Stimulated activated memory B cell treated with anti-CD40 and anti-IgM and Interleukin-4, amounts not matched to agents 10 μg/mL and 1 μg/mL and 100 μg/mL, for 72 hours (primary cell): ENCODE measurements around the gene COPE.
A peak's percentile ranks its signal among the peaks of the same experiment; 100 is the strongest.
"Not testable (repeated sequence)": the region's sequence is repeated elsewhere in the genome, so short reads cannot be mapped to it uniquely, and the experiment has no call there.

Experiments used
- ATAC-seq: fragments of 150-1000 bp; cut with Tn5 transposase; 2 replicates; pipeline ENCODE4 v1.10.0; 2021
- H3K27ac Mint-ChIP-seq: one replicate; pipeline ENCODE4 v1.8.0; 2022; ENCODE audit warnings: mild to moderate bottlenecking, mixed read lengths
- H3K27me3 Mint-ChIP-seq: one replicate; pipeline ENCODE4 v1.8.0; 2022; ENCODE audit warnings: mixed read lengths
- H3K36me3 Mint-ChIP-seq: one replicate; pipeline ENCODE4 v1.8.0; 2022; ENCODE audit warnings: mixed read lengths
- H3K4me1 Mint-ChIP-seq: one replicate; pipeline ENCODE4 v1.8.0; 2022; ENCODE audit warnings: mixed read lengths
- H3K4me3 Mint-ChIP-seq: one replicate; pipeline ENCODE4 v1.8.0; 2022; ENCODE audit warnings: mild to moderate bottlenecking, moderate library complexity, mixed read lengths
- H3K9me3 Mint-ChIP-seq: one replicate; pipeline ENCODE4 v1.8.0; 2022; ENCODE audit warnings: mixed read lengths

COPE gene

GRCh38 chr19:18924684-18925213, 5.6 kb upstream of the COPE start:
- Mint-ChIP-seq H3K4me1 (peaks cover 17% of the 10 kb centered on the region), H3K4me3 (no peak overlapping the region), H3K9me3 (no peaks in the 10 kb centered on the region), H3K36me3 (peaks cover 50% of the 10 kb centered on the region), H3K27ac (no peak overlapping the region), H3K27me3 (no peaks in the 10 kb centered on the region)
- ATAC-seq = no peak

DNA sequence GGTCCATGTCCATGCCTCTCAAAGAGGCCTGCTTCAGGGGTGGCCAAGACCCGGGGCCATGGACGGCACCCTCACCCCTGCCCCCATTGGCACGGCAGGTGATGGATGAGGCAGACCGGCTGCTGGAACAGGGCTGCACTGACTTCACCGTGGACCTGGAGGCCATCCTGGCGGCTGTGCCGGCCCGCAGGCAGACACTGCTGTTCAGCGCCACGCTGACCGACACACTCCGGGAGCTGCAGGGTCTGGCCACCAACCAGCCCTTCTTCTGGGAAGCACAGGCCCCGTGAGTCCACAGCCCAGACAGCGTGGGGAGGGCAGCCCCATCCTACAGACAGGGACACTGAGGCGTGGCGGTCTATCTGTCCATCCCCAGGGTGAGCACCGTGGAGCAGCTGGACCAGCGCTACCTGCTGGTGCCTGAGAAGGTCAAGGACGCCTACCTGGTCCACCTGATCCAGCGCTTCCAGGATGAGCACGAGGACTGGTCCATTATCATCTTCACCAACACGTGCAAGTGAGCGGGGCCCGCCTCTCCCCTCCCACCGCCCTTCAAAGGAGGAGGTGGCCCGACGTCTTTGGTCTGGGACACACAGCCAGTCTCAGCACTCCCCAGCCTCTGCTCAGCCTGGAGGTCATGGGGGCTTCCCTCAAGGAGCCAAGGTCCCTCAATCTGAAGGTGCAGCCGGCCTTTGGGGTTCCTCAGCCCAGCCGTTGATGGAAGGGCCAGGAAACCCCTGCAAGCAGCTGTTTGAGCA, 3.2 kb upstream of the COPE start:
- no peak for ATAC-seq
- Mint-ChIP-seq H3K27ac (no peak overlapping the region), H3K36me3 (peaks cover 50% of the 10 kb centered on the region), H3K4me3 (no peak overlapping the region), H3K27me3 (no peaks in the 10 kb centered on the region), H3K9me3 (no peaks in the 10 kb centered on the region), H3K4me1 (peaks cover 29% of the 10 kb centered on the region)

DNA sequence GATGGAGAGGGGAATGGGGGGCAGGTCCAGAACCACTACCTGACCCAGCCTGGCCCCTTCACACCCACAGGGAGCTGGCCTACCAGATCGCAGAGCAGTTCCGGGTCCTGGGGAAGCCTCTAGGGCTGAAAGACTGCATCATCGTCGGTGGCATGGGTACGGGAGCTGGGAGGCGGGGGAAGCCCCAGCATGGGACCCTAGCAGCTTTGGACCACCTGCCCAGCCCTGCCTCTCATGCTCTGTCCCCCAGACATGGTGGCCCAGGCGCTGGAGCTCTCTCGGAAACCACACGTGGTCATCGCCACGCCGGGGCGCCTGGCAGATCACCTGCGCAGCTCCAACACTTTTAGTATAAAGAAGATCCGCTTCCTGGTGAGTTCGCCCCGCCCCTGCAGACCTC, 2.4 kb upstream of the COPE start:
- H3K27me3 Mint-ChIP-seq = no peaks in the 10 kb centered on the region
- no peak for ATAC-seq
- H3K9me3 Mint-ChIP-seq = no peaks in the 10 kb centered on the region
- H3K27ac Mint-ChIP-seq = peak overlapping the region; percentile 37
- peaks cover 37% of the 10 kb centered on the region for H3K4me1 Mint-ChIP-seq
- H3K4me3 Mint-ChIP-seq = peak overlapping the region; percentile 43
- H3K36me3 Mint-ChIP-seq = peaks cover 55% of the 10 kb centered on the region

DNA sequence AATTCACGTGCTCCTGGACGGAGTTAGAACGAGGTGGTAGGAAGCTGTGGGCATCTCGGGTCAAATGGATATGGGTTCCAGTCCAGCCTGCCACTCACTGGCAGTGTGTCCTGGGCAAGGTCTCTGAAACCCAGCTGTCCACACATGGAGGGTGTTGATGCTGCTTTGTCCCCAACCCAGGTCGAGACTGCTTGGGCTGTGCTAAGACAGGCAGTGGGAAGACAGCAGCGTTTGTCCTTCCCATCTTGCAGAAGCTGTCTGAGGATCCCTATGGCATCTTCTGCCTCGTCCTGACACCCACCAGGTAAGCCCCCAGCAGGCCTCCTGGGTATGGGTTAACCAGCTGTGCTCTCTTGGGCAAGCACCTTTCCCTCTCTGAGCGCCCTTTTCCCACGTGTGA, 1.2 kb upstream of the COPE start:
- no peak for ATAC-seq
- Mint-ChIP-seq H3K4me3 (peak overlapping the region; percentile 65), H3K9me3 (no peaks in the 10 kb centered on the region), H3K27me3 (no peaks in the 10 kb centered on the region), H3K36me3 (peaks cover 48% of the 10 kb centered on the region), H3K27ac (peak overlapping the region; percentile 75), H3K4me1 (peaks cover 43% of the 10 kb centered on the region)

DNA sequence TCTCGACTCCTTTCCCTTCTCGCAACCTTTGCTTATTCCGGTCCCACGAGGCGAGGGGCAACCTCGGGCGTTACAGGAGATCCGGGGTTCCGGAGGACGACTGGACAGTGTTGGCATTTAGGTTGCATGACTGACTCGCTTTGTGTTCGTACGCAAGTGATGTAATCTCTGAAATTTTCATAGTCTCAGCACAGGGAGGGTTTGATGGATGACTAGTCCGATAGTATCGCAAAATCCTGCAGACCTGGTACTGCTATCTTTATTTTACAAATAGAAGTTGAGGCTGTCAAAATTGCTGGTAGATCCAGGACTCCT, 670 bp upstream of the COPE start:
- H3K4me1 Mint-ChIP-seq = peaks cover 48% of the 10 kb centered on the region

DNA sequence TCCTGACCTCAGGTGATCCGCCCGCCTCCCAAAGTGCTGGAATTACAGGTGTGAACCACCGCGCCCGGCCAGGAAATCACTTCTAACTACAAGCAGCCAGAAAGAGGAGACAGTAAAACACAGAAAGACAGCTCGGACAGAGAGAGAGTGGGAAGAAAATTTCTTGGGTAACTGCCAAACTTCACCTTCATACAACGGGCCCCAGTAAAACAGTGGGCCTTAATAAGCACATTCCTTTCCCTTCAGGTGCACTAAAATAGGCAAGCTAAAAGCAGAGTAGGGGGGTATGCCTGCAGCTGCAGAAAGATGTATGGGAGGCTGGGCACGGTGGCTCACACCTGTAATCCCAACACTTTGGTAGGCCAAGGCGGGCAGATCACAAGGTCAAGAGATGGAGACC, 1.6 kb downstream of the COPE start:
- not testable (repeated sequence) for ATAC-seq, H3K27ac Mint-ChIP-seq, H3K27me3 Mint-ChIP-seq, H3K9me3 Mint-ChIP-seq
- Mint-ChIP-seq H3K4me3 (peak overlapping the region; percentile 65), H3K36me3 (peaks cover 38% of the 10 kb centered on the region), H3K4me1 (peaks cover 63% of the 10 kb centered on the region)

More for the DNA sequence above, 670 bp upstream of the COPE start:
- peaks cover 50% of the 10 kb centered on the region for H3K36me3 Mint-ChIP-seq
- H3K4me3 Mint-ChIP-seq = peak overlapping the region; percentile 65
- no peaks in the 10 kb centered on the region for H3K9me3 Mint-ChIP-seq
- H3K27me3 Mint-ChIP-seq = no peaks in the 10 kb centered on the region
- peak overlapping the region; percentile 75 for H3K27ac Mint-ChIP-seq
- no peak for ATAC-seq

DNA sequence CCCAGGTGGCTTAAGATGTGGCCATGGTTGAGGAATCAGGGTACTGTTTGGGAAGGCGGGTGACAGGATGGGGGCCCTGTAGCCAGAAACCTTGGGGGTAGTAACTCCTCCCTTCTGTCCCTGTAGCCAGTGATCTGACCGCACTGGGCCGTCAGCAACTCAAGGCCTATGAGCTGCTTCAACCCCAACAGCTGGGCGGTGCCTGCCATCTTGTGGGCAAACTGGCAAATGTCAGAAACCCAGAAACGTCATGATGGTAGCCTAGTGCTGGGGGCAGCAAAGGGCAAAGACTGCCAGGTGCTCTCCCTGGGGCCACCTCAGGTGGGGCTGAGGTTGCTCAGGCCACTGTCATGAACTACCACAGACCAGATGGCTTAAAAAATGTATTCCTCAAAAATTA, 3.5 kb downstream of the COPE start:
- H3K27ac Mint-ChIP-seq = peak overlapping the region; percentile 30
- H3K36me3 Mint-ChIP-seq = peaks cover 22% of the 10 kb centered on the region
- H3K9me3 Mint-ChIP-seq = no peaks in the 10 kb centered on the region
- no peaks in the 10 kb centered on the region for H3K27me3 Mint-ChIP-seq
- H3K4me3 Mint-ChIP-seq = no peak overlapping the region
- peaks cover 54% of the 10 kb centered on the region for H3K4me1 Mint-ChIP-seq
- no peak for ATAC-seq

- no peaks in the 10 kb centered on the region for H3K9me3 Mint-ChIP-seq
- no peaks in the 10 kb centered on the region for H3K27me3 Mint-ChIP-seq
- ATAC-seq = no peak
- H3K4me3 Mint-ChIP-seq = no peak overlapping the region
- peaks cover 43% of the 10 kb centered on the region for H3K4me1 Mint-ChIP-seq
- no peak overlapping the region for H3K27ac Mint-ChIP-seq
- peaks cover 29% of the 10 kb centered on the region for H3K36me3 Mint-ChIP-seq
Observed at GRCh38 chr19:18913466-18913865, 5.7 kb downstream of the COPE start.

DNA sequence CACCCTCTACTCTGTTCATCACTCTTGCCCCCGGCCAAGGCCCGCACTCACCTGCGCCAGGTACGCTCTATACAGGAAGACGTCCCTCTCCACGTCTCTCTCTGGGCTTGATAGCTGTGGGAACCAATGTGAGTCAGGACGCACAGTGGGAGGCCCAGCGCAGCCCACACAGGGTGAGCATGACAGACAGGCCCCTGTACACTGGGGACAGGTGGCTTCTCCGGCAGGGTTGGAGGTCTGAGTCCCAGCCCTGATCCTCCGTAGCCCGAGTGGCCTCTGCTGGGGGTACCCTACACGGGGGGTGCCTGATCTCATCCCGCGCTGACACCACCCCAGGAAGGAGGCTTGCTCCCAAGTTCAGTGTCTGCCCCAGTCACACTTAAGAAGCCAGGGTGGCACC, 6.3 kb downstream of the COPE start:
- H3K27ac Mint-ChIP-seq = no peak overlapping the region
- peaks cover 29% of the 10 kb centered on the region for H3K36me3 Mint-ChIP-seq
- H3K4me3 Mint-ChIP-seq = no peak overlapping the region
- peaks cover 39% of the 10 kb centered on the region for H3K4me1 Mint-ChIP-seq
- no peaks in the 10 kb centered on the region for H3K9me3 Mint-ChIP-seq
- no peaks in the 10 kb centered on the region for H3K27me3 Mint-ChIP-seq
- no peak for ATAC-seq

- Mint-ChIP-seq H3K27me3 (no peaks in the 10 kb centered on the region), H3K27ac (no peak overlapping the region), H3K9me3 (no peaks in the 10 kb centered on the region), H3K4me1 (peaks cover 24% of the 10 kb centered on the region), H3K36me3 (peaks cover 29% of the 10 kb centered on the region), H3K4me3 (no peak overlapping the region)
- no peak for ATAC-seq
Observed at GRCh38 chr19:18910801-18911436, 8.3 kb downstream of the COPE start.

- no peak for ATAC-seq
- peaks cover 33% of the 10 kb centered on the region for H3K36me3 Mint-ChIP-seq
- no peaks in the 10 kb centered on the region for H3K9me3 Mint-ChIP-seq
- no peak overlapping the region for H3K4me3 Mint-ChIP-seq
- H3K4me1 Mint-ChIP-seq = peaks cover 16% of the 10 kb centered on the region
- no peaks in the 10 kb centered on the region for H3K27me3 Mint-ChIP-seq
- no peak overlapping the region for H3K27ac Mint-ChIP-seq
Observed at GRCh38 chr19:18910010-18910409, 9.2 kb downstream of the COPE start.

DNA sequence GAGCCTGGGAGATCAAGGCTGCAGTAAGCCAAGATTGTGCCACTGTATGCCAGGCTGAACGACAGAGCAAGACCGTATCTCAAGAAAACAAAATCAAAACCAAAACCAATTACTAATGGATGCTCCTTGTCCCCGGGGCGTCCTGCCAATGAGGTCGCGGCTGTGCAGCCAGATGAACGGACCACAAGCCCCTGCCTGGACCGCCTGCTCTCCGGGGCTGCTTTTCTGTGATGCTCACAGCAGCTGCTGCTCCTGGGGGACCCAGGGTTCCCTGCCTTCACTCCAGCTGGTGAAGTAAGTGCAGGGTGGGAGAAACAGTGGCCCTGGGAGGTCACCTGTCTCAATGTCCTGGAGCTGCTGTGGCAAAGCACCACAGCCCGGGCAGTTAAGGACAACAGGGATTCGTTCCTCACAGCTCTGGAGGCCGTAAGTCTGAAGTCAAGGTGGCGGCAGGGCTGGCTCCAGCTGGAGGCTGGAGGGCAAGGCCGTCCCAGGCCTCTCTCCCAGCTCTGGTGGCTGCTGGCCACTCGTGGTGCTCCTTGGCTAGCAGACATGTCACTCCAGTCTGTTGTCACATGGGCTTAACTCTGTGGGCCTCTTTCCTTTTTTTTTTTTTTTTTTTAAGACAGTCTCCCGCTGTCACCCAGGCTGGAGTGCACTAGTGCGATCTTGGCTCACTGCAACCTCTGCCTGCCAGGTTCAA, 10.1 kb downstream of the COPE start:
- H3K27ac Mint-ChIP-seq = no peak overlapping the region

GRCh38 chr19:18906605-18907519, 12.3 kb downstream of the COPE start:
- Mint-ChIP-seq H3K36me3 (peaks cover 42% of the 10 kb centered on the region), H3K9me3 (no peaks in the 10 kb centered on the region), H3K4me1 (no peaks in the 10 kb centered on the region), H3K4me3 (no peak overlapping the region), H3K27ac (no peak overlapping the region), H3K27me3 (no peaks in the 10 kb centered on the region)
- no peak for ATAC-seq

More for the DNA sequence above, 10.1 kb downstream of the COPE start:
- Mint-ChIP-seq H3K27me3 (no peaks in the 10 kb centered on the region), H3K9me3 (no peaks in the 10 kb centered on the region), H3K4me1 (peaks cover 14% of the 10 kb centered on the region), H3K36me3 (peaks cover 34% of the 10 kb centered on the region), H3K4me3 (no peak overlapping the region)
- ATAC-seq = no peak

GRCh38 chr19:18905513-18906236, 13.5 kb downstream of the COPE start:
- no peaks in the 10 kb centered on the region for H3K4me1 Mint-ChIP-seq
- ATAC-seq = no peak
- no peaks in the 10 kb centered on the region for H3K27me3 Mint-ChIP-seq
- H3K4me3 Mint-ChIP-seq = no peak overlapping the region
- H3K27ac Mint-ChIP-seq = no peak overlapping the region
- peaks cover 48% of the 10 kb centered on the region for H3K36me3 Mint-ChIP-seq
- H3K9me3 Mint-ChIP-seq = no peaks in the 10 kb centered on the region
